ENCODE results near the gene KCNJ15. TPM values are rescaled to one million over a fixed set of nuclear protein-coding genes. Genes with fewer than 3 reads are reported as not detected.

KCNJ15 gene
- polyA plus RNA-seq, 2 of the 4 experiments (the other 2 are of a cell fraction), result 0.19 to 0.30 TPM

DNA sequence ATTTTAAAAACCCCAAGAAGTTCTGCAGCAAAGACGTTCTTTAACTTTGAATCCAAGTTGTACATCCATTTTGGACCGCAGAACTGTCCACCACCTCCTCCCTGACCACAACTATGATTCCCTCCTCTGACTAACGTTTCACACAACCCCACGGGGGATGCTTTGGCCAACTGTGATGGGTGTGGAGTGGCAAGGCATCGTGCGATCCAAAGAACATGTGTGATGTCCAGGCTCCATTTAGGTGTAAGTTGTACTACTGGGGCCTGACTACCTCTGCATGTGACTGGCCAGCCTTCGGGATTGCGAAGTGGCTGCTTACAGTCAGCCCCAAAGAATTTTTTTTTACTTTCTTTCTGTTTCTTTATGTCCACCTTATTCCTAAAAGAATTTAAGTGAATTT lies 6.7 kb downstream of the KCNJ15 start:
- no peaks in the 10 kb centered on the region for H3K9me3 ChIP-seq
- no peak for DNase-seq (ENCODE audit: low read depth in 1 of 2, low spot score in 1 of 2)
- peaks cover 55% of the 10 kb centered on the region for H3K4me1 ChIP-seq
- CTCF ChIA-PET, result no interaction called here
- WGBS (ENCODE audit: missing lambda C conversion rate), result 76% methylated on average over 8 of the region's 8 CpGs
- no peak for TF ChIP-seq PHF8 (IDR thresholded peaks at IDR 0.05; ENCODE audit: borderline replicate concordance, low read depth)
- no peak for TF ChIP-seq ZFP36 (IDR thresholded peaks at IDR 0.05; ENCODE audit: borderline replicate concordance, partially characterized antibody)
- no peak for TF ChIP-seq ZNF302 (CRISPR knock-in tag; IDR thresholded peaks at IDR 0.05)
- no peak for TF ChIP-seq KDM1A (IDR thresholded peaks at IDR 0.05; ENCODE audit: low read depth)
- no peak for TF ChIP-seq RCOR1 (IDR thresholded peaks at IDR 0.05; ENCODE audit: low read depth, low read length)
- TF ChIP-seq, protein P1, sequence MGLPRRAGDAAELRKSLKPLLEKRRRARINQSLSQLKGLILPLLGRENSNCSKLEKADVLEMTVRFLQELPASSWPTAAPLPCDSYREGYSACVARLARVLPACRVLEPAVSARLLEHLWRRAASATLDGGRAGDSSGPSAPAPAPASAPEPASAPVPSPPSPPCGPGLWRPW (IDR thresholded peaks at IDR 0.05), result no peak
- TF ChIP-seq BHLHE40 (IDR thresholded peaks at IDR 0.05; ENCODE audit: low read depth, low read length), result no peak
- TF ChIP-seq ESRRA (IDR thresholded peaks at IDR 0.05; ENCODE audit: borderline replicate concordance, low read length), result no peak
- TF ChIP-seq, protein P2, sequence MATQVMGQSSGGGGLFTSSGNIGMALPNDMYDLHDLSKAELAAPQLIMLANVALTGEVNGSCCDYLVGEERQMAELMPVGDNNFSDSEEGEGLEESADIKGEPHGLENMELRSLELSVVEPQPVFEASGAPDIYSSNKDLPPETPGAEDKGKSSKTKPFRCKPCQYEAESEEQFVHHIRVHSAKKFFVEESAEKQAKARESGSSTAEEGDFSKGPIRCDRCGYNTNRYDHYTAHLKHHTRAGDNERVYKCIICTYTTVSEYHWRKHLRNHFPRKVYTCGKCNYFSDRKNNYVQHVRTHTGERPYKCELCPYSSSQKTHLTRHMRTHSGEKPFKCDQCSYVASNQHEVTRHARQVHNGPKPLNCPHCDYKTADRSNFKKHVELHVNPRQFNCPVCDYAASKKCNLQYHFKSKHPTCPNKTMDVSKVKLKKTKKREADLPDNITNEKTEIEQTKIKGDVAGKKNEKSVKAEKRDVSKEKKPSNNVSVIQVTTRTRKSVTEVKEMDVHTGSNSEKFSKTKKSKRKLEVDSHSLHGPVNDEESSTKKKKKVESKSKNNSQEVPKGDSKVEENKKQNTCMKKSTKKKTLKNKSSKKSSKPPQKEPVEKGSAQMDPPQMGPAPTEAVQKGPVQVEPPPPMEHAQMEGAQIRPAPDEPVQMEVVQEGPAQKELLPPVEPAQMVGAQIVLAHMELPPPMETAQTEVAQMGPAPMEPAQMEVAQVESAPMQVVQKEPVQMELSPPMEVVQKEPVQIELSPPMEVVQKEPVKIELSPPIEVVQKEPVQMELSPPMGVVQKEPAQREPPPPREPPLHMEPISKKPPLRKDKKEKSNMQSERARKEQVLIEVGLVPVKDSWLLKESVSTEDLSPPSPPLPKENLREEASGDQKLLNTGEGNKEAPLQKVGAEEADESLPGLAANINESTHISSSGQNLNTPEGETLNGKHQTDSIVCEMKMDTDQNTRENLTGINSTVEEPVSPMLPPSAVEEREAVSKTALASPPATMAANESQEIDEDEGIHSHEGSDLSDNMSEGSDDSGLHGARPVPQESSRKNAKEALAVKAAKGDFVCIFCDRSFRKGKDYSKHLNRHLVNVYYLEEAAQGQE (IDR thresholded peaks at IDR 0.05), result no peak
- no peak for TF ChIP-seq HOXB5 (CRISPR knock-in tag; IDR thresholded peaks at IDR 0.05)
- H3K4me2 ChIP-seq, result no peak overlapping the region
- POLR2A ChIA-PET, result no interaction called here
- H3K4me3 ChIP-seq, result no peak overlapping the region
- no peak for FAIRE-seq
- no peak for ATAC-seq
- peak overlapping the region in 1 of 2 experiments; percentile 73; a peak in 3 of 6 replicates for H3K27ac ChIP-seq

DNA sequence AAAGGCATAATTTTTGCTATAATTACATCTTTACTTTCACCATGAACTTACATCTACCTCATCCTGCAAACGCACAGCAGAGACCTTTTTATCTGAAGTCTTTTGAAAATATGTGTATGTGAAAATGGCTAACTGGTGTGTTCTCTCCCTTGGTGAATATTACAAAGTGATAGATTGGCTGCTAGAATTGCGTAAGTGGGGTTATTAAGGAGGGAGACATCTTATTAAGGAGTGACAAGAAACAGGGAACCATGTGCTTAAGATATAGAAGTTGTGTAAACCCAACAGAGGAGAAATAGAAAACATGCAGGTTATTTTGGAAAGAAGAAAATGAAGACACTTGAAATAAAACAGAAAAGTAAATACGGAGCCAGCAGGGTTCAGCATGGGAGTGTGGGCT lies 7.8 kb downstream of the KCNJ15 start:
- Histone ChIP-seq H3K4me2 (no peak overlapping the region), H3K27ac (peak overlapping the region in 1 of 2 experiments; percentile 61; a peak in 3 of 6 replicates), H3K4me3 (no peak overlapping the region), H3K9me3 (no peaks in the 10 kb centered on the region), H3K4me1 (peaks cover 54% of the 10 kb centered on the region)
- FAIRE-seq (no peak), ATAC-seq (no peak), DNase-seq (ENCODE audit: low read depth in 1 of 2, low spot score in 1 of 2) (no peak)
- TF ChIP-seq ZFP36 (IDR thresholded peaks at IDR 0.05; ENCODE audit: borderline replicate concordance, partially characterized antibody) (no peak), JUN (IDR thresholded peaks at IDR 0.05) (no peak), ZC3H11A (IDR thresholded peaks at IDR 0.05) (no peak), CBX2 (IDR thresholded peaks at IDR 0.05; ENCODE audit: borderline replicate concordance, low read depth) (no peak), RNF2 (IDR thresholded peaks at IDR 0.05; ENCODE audit: borderline replicate concordance, low read depth) (no peak), KDM5A (IDR thresholded peaks at IDR 0.05) (no peak), HOXB5 (CRISPR knock-in tag; IDR thresholded peaks at IDR 0.05) (no peak)
- TF ChIP-seq, protein P1 (IDR thresholded peaks at IDR 0.05), result no peak
- TF ChIP-seq, protein P3, sequence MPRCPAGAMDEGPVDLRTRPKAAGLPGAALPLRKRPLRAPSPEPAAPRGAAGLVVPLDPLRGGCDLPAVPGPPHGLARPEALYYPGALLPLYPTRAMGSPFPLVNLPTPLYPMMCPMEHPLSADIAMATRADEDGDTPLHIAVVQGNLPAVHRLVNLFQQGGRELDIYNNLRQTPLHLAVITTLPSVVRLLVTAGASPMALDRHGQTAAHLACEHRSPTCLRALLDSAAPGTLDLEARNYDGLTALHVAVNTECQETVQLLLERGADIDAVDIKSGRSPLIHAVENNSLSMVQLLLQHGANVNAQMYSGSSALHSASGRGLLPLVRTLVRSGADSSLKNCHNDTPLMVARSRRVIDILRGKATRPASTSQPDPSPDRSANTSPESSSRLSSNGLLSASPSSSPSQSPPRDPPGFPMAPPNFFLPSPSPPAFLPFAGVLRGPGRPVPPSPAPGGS (IDR thresholded peaks at IDR 0.05), result no peak
- CTCF ChIA-PET, result no interaction called here
- 89% methylated on average over 3 of the region's 3 CpGs for WGBS (ENCODE audit: missing lambda C conversion rate)
- POLR2A ChIA-PET, result no interaction called here

DNA sequence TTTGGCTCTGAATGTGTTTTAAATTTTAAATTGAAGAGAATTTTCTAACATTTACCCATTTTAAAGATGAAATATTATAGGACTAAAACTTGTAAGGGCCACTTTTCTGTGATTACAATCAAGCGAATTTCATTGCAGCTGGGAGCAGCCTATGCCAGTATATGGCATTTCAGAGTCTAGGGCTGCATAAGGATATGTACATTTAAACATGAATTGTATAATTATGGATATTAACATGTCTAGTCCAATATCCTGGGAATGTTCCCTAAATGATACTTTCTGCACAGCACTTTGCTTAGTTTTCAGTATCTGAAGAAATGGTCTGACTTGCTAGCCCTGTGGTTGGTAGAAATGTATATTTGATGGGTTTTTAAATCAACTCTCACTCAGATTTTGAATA lies 8.4 kb downstream of the KCNJ15 start:
- no peak for DNase-seq (ENCODE audit: low read depth in 1 of 2, low spot score in 1 of 2)
- ChIA-PET CTCF (interaction anchor here (0.6 kb wide), 1 partner anchor 16 kb away, joined by 3 read pairs; no protein-coding TSS in a partner anchor), POLR2A (no interaction called here)
- Histone ChIP-seq H3K9me3 (no peaks in the 10 kb centered on the region), H3K4me1 (peaks cover 48% of the 10 kb centered on the region), H3K4me3 (no peak overlapping the region), H3K27ac (peak overlapping the region in 1 of 2 experiments; percentile 70; a peak in 2 of 6 replicates), H3K4me2 (no peak overlapping the region)
- 75% methylated on average over 1 of the region's 1 CpG for WGBS (ENCODE audit: missing lambda C conversion rate)
- FAIRE-seq, result no peak
- no peak for ATAC-seq
- TF ChIP-seq ESRRA (IDR thresholded peaks at IDR 0.05; ENCODE audit: borderline replicate concordance, low read length), result no peak
- TF ChIP-seq ZFP36 (IDR thresholded peaks at IDR 0.05; ENCODE audit: borderline replicate concordance, partially characterized antibody), result no peak
- no peak for TF ChIP-seq MAFK (IDR thresholded peaks at IDR 0.05; ENCODE audit: partially characterized antibody)
- TF ChIP-seq, protein P1 (IDR thresholded peaks at IDR 0.05), result no peak
- TF ChIP-seq, protein P4, sequence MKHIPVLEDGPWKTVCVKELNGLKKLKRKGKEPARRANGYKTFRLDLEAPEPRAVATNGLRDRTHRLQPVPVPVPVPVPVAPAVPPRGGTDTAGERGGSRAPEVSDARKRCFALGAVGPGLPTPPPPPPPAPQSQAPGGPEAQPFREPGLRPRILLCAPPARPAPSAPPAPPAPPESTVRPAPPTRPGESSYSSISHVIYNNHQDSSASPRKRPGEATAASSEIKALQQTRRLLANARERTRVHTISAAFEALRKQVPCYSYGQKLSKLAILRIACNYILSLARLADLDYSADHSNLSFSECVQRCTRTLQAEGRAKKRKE (CRISPR knock-in tag; IDR thresholded peaks at IDR 0.05; ENCODE audit: low read depth), result no peak
- no peak for TF ChIP-seq NPAS2 (CRISPR knock-in tag; IDR thresholded peaks at IDR 0.05; ENCODE audit: borderline replicate concordance)
- no peak for TF ChIP-seq RNF2 (IDR thresholded peaks at IDR 0.05; ENCODE audit: borderline replicate concordance, low read depth)
- no peak for TF ChIP-seq POLR2A (IDR thresholded peaks at IDR 0.05; ENCODE audit: low read length)
- TF ChIP-seq ZC3H11A (IDR thresholded peaks at IDR 0.05), result no peak
- TF ChIP-seq HOXB13 (CRISPR knock-in tag; IDR thresholded peaks at IDR 0.05; ENCODE audit: low read depth), result no peak
- no peak for TF ChIP-seq RARB (CRISPR knock-in tag; IDR thresholded peaks at IDR 0.05)
- TF ChIP-seq, protein P2 (IDR thresholded peaks at IDR 0.05), result no peak
